ENCODE results near the gene DVL1. TPM values are rescaled to one million over a fixed set of nuclear protein-coding genes. Genes with fewer than 3 reads are reported as not detected.

The DVL1 gene
- polyA plus RNA-seq, 2 donors: 57.5 to 107 TPM

DNA sequence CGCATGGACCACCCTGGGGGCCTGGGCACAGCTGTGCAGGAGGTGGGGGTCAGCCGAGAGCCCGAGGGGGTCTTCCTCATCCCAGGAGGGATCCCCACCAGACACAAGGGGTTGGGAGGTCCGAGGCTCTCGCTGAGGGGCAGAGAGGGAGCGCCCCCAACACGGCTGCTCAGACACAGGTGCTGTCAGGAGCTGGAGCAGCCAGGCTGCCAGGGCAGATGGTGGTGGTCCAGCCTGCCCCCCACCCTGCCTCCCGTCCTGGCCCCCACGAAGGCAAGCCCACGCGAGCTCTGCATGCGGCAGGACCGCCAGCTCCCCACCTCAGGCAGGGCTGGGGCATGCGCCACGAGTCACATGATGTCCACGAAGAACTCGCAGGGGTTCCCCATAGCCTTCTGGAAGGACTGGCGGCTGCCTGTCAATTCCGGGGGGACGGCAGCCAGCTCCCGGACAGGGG, 13.4 kb downstream of the DVL1 start:
- Histone ChIP-seq H3K4me1 (ENCODE audit: control insufficient read depth in 2 of 2, insufficient read depth in 2 of 2, low read length in 1 of 2) (peaks cover 0 to 49% of the 10 kb centered on the region in 2 donors), H3K36me3 (ENCODE audit: control insufficient read depth in 2 of 2, insufficient read depth in 2 of 2, low read length in 1 of 2) (peaks cover 0 to 64% of the 10 kb centered on the region in 2 donors), H3K4me3 (ENCODE audit: low read depth in 1 of 2, low read length in 2 of 2) (no peak overlapping the region), H3K27ac (ENCODE audit: low read depth in 2 of 2, low read length in 1 of 2) (no peak overlapping the region), H3K9me3 (ENCODE audit: control insufficient read depth in 2 of 2, insufficient read depth in 1 of 2, low read depth in 1 of 2, low read length in 1 of 2) (no peaks in the 10 kb centered on the region), H3K27me3 (ENCODE audit: control insufficient read depth in 1 of 2, insufficient read depth in 2 of 2, low read length in 2 of 2) (no peaks in the 10 kb centered on the region)
- WGBS, 2 donors: 85 to 87% methylated on average over 21 of the region's 21 CpGs

DNA sequence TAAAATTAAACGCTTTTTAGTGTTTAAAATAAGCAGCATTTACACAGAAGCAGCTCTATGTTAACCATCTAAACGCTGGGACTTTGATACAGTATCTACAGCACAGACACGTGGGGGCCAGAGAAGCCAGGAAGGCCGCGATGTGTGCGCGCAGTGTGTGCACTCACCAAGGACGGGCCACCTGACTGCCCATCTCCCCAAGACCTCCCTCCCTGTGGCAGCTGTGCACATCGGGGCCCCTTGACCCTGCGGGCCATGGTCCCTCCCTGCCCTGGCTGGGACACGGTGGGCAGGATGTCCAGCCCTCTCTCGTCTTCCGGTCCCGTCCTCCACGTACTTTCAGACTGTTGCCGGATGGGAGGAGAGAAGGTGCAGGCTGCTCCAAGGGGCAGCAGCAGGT, 13.9 kb downstream of the DVL1 start:
- no peaks in the 10 kb centered on the region for H3K27me3 ChIP-seq (ENCODE audit: control insufficient read depth in 1 of 2, insufficient read depth in 2 of 2, low read length in 2 of 2)
- peaks cover 0 to 59% of the 10 kb centered on the region in 2 donors for H3K36me3 ChIP-seq (ENCODE audit: control insufficient read depth in 2 of 2, insufficient read depth in 2 of 2, low read length in 1 of 2)
- H3K9me3 ChIP-seq (ENCODE audit: control insufficient read depth in 2 of 2, insufficient read depth in 1 of 2, low read depth in 1 of 2, low read length in 1 of 2): no peaks in the 10 kb centered on the region
- WGBS, 2 donors: 76 to 80% methylated on average over 16 of the region's 16 CpGs
- peaks cover 0 to 51% of the 10 kb centered on the region in 2 donors for H3K4me1 ChIP-seq (ENCODE audit: control insufficient read depth in 2 of 2, insufficient read depth in 2 of 2, low read length in 1 of 2)
- H3K27ac ChIP-seq (ENCODE audit: low read depth in 2 of 2, low read length in 1 of 2): no peak overlapping the region
- H3K4me3 ChIP-seq (ENCODE audit: low read depth in 1 of 2, low read length in 2 of 2): no peak overlapping the region

DNA sequence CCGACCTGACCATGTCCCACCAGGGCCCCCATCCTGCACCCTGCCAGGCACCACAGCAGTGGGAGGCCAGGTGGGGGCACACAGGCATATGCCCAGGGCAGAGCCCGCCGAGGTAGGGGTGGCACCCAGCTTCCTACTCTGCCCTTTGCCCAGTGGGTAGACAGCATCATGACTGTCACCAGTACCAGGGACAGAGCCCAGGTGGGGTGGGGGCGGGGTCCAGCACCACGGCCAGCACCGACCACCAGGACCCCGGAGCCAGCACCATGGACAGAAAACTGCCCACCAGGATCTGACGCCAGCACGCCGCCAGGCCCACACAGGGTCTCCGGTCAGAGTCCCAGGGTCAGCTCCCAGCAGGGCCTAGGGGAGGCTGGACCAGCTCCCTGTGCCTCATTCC, 14.4 kb downstream of the DVL1 start:
- H3K9me3 ChIP-seq (ENCODE audit: control insufficient read depth in 2 of 2, insufficient read depth in 1 of 2, low read depth in 1 of 2, low read length in 1 of 2): no peaks in the 10 kb centered on the region
- peaks cover 0 to 55% of the 10 kb centered on the region in 2 donors for H3K4me1 ChIP-seq (ENCODE audit: control insufficient read depth in 2 of 2, insufficient read depth in 2 of 2, low read length in 1 of 2)
- no peak overlapping the region for H3K27ac ChIP-seq (ENCODE audit: low read depth in 2 of 2, low read length in 1 of 2)
- 75 to 76% methylated on average over 11 of the region's 11 CpGs for WGBS, 2 donors
- peaks cover 0 to 54% of the 10 kb centered on the region in 2 donors for H3K36me3 ChIP-seq (ENCODE audit: control insufficient read depth in 2 of 2, insufficient read depth in 2 of 2, low read length in 1 of 2)
- no peak overlapping the region for H3K4me3 ChIP-seq (ENCODE audit: low read depth in 1 of 2, low read length in 2 of 2)
- no peaks in the 10 kb centered on the region for H3K27me3 ChIP-seq (ENCODE audit: control insufficient read depth in 1 of 2, insufficient read depth in 2 of 2, low read length in 2 of 2)

DNA sequence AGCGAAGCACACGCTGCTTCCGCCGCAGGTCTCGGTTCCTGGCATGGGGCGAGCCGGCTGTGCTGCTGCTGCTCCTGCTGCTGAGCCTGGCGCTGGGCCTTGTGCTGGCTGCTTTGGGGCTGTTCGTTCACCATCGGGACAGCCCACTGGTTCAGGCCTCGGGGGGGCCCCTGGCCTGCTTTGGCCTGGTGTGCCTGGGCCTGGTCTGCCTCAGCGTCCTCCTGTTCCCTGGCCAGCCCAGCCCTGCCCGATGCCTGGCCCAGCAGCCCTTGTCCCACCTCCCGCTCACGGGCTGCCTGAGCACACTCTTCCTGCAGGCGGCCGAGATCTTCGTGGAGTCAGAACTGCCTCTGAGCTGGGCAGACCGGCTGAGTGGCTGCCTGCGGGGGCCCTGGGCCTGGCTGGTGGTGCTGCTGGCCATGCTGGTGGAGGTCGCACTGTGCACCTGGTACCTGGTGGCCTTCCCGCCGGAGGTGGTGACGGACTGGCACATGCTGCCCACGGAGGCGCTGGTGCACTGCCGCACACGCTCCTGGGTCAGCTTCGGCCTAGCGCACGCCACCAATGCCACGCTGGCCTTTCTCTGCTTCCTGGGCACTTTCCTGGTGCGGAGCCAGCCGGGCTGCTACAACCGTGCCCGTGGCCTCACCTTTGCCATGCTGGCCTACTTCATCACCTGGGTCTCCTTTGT, 15.5 kb downstream of the DVL1 start:
- H3K4me3 ChIP-seq (ENCODE audit: low read depth in 1 of 2, low read length in 2 of 2): peak overlapping the region in 1 of 2 donors; percentile 23
- H3K4me1 ChIP-seq (ENCODE audit: control insufficient read depth in 2 of 2, insufficient read depth in 2 of 2, low read length in 1 of 2): peaks cover 0 to 62% of the 10 kb centered on the region in 2 donors
- H3K27me3 ChIP-seq (ENCODE audit: control insufficient read depth in 1 of 2, insufficient read depth in 2 of 2, low read length in 2 of 2): no peaks in the 10 kb centered on the region
- peak overlapping the region in 1 of 2 donors; percentile 57 for H3K27ac ChIP-seq (ENCODE audit: low read depth in 2 of 2, low read length in 1 of 2)
- peaks cover 0 to 50% of the 10 kb centered on the region in 2 donors for H3K36me3 ChIP-seq (ENCODE audit: control insufficient read depth in 2 of 2, insufficient read depth in 2 of 2, low read length in 1 of 2)
- WGBS, 2 donors: 70 to 74% methylated on average over 33 to 36 of the region's 36 CpGs
- peaks cover 0 to 5% of the 10 kb centered on the region in 2 donors for H3K9me3 ChIP-seq (ENCODE audit: control insufficient read depth in 2 of 2, insufficient read depth in 1 of 2, low read depth in 1 of 2, low read length in 1 of 2)

DNA sequence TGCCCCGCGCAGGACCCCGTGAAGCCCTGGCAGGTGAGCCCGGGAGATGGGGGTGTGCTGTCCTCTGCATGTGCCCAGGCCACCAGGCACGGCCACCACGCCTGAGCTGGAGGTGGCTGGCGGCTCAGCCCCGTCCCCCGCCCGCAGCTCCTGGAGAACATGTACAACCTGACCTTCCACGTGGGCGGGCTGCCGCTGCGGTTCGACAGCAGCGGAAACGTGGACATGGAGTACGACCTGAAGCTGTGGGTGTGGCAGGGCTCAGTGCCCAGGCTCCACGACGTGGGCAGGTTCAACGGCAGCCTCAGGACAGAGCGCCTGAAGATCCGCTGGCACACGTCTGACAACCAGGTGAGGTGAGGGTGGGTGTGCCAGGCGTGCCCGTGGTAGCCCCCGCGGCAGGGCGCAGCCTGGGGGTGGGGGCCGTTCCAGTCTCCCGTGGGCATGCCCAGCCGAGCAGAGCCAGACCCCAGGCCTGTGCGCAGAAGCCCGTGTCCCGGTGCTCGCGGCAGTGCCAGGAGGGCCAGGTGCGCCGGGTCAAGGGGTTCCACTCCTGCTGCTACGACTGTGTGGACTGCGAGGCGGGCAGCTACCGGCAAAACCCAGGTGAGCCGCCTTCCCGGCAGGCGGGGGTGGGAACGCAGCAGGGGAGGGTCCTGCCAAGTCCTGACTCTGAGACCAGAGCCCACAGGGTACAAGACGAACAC, 16.3 kb downstream of the DVL1 start:
- peaks cover 0 to 5% of the 10 kb centered on the region in 2 donors for H3K9me3 ChIP-seq (ENCODE audit: control insufficient read depth in 2 of 2, insufficient read depth in 1 of 2, low read depth in 1 of 2, low read length in 1 of 2)
- H3K27me3 ChIP-seq (ENCODE audit: control insufficient read depth in 1 of 2, insufficient read depth in 2 of 2, low read length in 2 of 2): no peaks in the 10 kb centered on the region
- WGBS, 2 donors: 49 to 60% methylated on average over 48 of the region's 48 CpGs
- H3K36me3 ChIP-seq (ENCODE audit: control insufficient read depth in 2 of 2, insufficient read depth in 2 of 2, low read length in 1 of 2): peaks cover 0 to 50% of the 10 kb centered on the region in 2 donors
- peaks cover 0 to 59% of the 10 kb centered on the region in 2 donors for H3K4me1 ChIP-seq (ENCODE audit: control insufficient read depth in 2 of 2, insufficient read depth in 2 of 2, low read length in 1 of 2)
- H3K4me3 ChIP-seq (ENCODE audit: low read depth in 1 of 2, low read length in 2 of 2): peak overlapping the region in 1 of 2 donors; percentile 23
- peak overlapping the region; percentile 24 to 57 for H3K27ac ChIP-seq (ENCODE audit: low read depth in 2 of 2, low read length in 1 of 2)

DNA sequence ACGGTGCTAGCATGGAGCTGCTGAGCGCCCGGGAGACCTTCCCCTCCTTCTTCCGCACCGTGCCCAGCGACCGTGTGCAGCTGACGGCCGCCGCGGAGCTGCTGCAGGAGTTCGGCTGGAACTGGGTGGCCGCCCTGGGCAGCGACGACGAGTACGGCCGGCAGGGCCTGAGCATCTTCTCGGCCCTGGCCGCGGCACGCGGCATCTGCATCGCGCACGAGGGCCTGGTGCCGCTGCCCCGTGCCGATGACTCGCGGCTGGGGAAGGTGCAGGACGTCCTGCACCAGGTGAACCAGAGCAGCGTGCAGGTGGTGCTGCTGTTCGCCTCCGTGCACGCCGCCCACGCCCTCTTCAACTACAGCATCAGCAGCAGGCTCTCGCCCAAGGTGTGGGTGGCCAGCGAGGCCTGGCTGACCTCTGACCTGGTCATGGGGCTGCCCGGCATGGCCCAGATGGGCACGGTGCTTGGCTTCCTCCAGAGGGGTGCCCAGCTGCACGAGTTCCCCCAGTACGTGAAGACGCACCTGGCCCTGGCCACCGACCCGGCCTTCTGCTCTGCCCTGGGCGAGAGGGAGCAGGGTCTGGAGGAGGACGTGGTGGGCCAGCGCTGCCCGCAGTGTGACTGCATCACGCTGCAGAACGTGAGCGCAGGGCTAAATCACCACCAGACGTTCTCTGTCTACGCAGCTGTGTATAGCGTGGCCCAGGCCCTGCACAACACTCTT, 17.0 kb downstream of the DVL1 start:
- Histone ChIP-seq H3K27me3 (ENCODE audit: control insufficient read depth in 1 of 2, insufficient read depth in 2 of 2, low read length in 2 of 2) (no peaks in the 10 kb centered on the region), H3K27ac (ENCODE audit: low read depth in 2 of 2, low read length in 1 of 2) (no peak overlapping the region), H3K4me1 (ENCODE audit: control insufficient read depth in 2 of 2, insufficient read depth in 2 of 2, low read length in 1 of 2) (peaks cover 0 to 57% of the 10 kb centered on the region in 2 donors), H3K4me3 (ENCODE audit: low read depth in 1 of 2, low read length in 2 of 2) (peak overlapping the region in 1 of 2 donors; percentile 9), H3K9me3 (ENCODE audit: control insufficient read depth in 2 of 2, insufficient read depth in 1 of 2, low read depth in 1 of 2, low read length in 1 of 2) (peaks cover 0 to 5% of the 10 kb centered on the region in 2 donors), H3K36me3 (ENCODE audit: control insufficient read depth in 2 of 2, insufficient read depth in 2 of 2, low read length in 1 of 2) (peaks cover under 1 to 52% of the 10 kb centered on the region in 2 donors)
- WGBS, 2 donors: 62 to 63% methylated on average over 57 of the region's 57 CpGs

DNA sequence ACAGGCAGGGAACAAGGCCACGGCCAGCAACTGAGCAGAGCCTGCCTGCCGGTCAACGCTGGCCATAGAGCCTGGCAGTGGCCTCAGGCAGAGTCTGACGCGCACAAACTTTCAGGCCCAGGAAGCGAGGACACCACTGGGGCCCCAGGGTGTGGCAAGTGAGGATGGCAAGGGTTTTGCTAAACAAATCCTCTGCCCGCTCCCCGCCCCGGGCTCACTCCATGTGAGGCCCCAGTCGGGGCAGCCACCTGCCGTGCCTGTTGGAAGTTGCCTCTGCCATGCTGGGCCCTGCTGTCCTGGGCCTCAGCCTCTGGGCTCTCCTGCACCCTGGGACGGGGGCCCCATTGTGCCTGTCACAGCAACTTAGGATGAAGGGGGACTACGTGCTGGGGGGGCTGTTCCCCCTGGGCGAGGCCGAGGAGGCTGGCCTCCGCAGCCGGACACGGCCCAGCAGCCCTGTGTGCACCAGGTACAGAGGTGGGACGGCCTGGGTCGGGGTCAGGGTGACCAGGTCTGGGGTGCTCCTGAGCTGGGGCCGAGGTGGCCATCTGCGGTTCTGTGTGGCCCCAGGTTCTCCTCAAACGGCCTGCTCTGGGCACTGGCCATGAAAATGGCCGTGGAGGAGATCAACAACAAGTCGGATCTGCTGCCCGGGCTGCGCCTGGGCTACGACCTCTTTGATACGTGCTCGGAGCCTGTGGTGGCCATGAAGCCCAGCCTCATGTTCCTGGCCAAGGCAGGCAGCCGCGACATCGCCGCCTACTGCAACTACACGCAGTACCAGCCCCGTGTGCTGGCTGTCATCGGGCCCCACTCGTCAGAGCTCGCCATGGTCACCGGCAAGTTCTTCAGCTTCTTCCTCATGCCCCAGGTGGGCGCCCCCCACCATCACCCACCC, 17.9 kb downstream of the DVL1 start, which contains the start of gene TAS1R3:
TAS1R3 (plus strand) TSS at position 213 of the 898 bp plus-strand sequence; CDS start at position 279, 66 bp downstream.
- WGBS, 2 donors: 49 to 52% methylated on average over 40 to 41 of the region's 41 CpGs
- H3K36me3 ChIP-seq (ENCODE audit: control insufficient read depth in 2 of 2, insufficient read depth in 2 of 2, low read length in 1 of 2): peaks cover 3 to 51% of the 10 kb centered on the region in 2 donors
- peaks cover 0 to 5% of the 10 kb centered on the region in 2 donors for H3K9me3 ChIP-seq (ENCODE audit: control insufficient read depth in 2 of 2, insufficient read depth in 1 of 2, low read depth in 1 of 2, low read length in 1 of 2)
- no peaks in the 10 kb centered on the region for H3K27me3 ChIP-seq (ENCODE audit: control insufficient read depth in 1 of 2, insufficient read depth in 2 of 2, low read length in 2 of 2)
- peak within 1 kb of the TSS in 1 of 2 donors; percentile 9 for H3K4me3 ChIP-seq (ENCODE audit: low read depth in 1 of 2, low read length in 2 of 2)
- H3K4me1 ChIP-seq (ENCODE audit: control insufficient read depth in 2 of 2, insufficient read depth in 2 of 2, low read length in 1 of 2): peaks cover 0 to 57% of the 10 kb centered on the region in 2 donors
- no peak within 1 kb of the TSS for H3K27ac ChIP-seq (ENCODE audit: low read depth in 2 of 2, low read length in 1 of 2)

DNA sequence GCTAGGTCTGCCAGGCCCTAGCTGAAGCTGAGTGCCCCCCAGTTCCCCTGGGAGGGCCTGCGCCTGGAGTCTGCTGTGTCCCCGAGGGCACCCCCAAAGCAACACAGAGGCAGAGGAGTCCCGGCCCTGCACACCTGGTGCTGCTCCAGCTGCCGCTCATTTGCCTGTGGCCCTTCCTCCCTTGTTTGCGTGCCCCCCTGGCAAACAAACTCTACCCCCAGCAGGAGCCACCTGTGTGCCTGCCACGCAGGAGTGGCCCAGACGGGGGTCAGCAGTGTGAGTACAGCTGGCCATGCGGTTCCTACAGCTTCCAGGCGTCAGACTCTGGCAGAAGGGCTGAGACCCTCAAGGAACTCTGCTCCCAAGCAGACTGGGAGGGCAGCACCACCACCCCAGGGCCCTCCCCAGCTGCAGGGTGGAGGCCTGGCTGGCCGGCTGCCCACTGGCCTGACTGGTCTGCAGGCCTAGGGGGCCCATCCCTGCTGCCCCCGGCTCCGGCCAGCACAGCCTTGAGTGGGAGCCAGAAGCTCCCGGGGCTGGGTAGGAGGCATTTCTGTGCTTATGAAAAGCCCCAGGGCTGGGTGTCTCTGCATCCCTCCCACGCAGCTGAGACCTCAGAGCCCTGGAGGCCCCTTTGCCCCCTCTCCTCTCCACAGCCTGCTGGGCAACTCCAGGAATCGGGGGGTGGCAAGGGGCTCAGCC, 18.7 kb downstream of the DVL1 start:
- Histone ChIP-seq H3K4me3 (ENCODE audit: low read depth in 1 of 2, low read length in 2 of 2) (no peak overlapping the region), H3K36me3 (ENCODE audit: control insufficient read depth in 2 of 2, insufficient read depth in 2 of 2, low read length in 1 of 2) (peaks cover 3 to 45% of the 10 kb centered on the region in 2 donors), H3K4me1 (ENCODE audit: control insufficient read depth in 2 of 2, insufficient read depth in 2 of 2, low read length in 1 of 2) (peaks cover 5 to 60% of the 10 kb centered on the region in 2 donors), H3K27ac (ENCODE audit: low read depth in 2 of 2, low read length in 1 of 2) (no peak overlapping the region), H3K9me3 (ENCODE audit: control insufficient read depth in 2 of 2, insufficient read depth in 1 of 2, low read depth in 1 of 2, low read length in 1 of 2) (peaks cover 0 to 5% of the 10 kb centered on the region in 2 donors), H3K27me3 (ENCODE audit: control insufficient read depth in 1 of 2, insufficient read depth in 2 of 2, low read length in 2 of 2) (no peaks in the 10 kb centered on the region)
- WGBS, 2 donors: 54 to 60% methylated on average over 15 of the region's 15 CpGs

All from esophagus (tissue), 2 donors.